ENCODE results near the gene HYAL1.

Gene HYAL1

GRCh38 chr3:50303013-50303815, at the start of gene HYAL1:
HYAL1 (minus strand) TSS chr3:50303574; CDS start chr3:50302956, 618 bp downstream.
- ATAC-seq, result no peak
- TF ChIP-seq TOX (CRISPR knock-in tag; IDR thresholded peaks at IDR 0.05; ENCODE audit: borderline replicate concordance) (no peak), CREB5 (CRISPR knock-in tag; IDR thresholded peaks at IDR 0.05; ENCODE audit: low read depth) (no peak), ESRRG (CRISPR knock-in tag; IDR thresholded peaks at IDR 0.05) (no peak), CSDC2 (CRISPR knock-in tag; IDR thresholded peaks at IDR 0.05) (no peak), ZNF565 (CRISPR knock-in tag; conservative IDR thresholded peaks at IDR 0.05; ENCODE audit: low read depth) (no peak), ZFP3 (CRISPR knock-in tag; IDR thresholded peaks at IDR 0.05) (no peak), ZC3H10 (CRISPR knock-in tag; IDR thresholded peaks at IDR 0.05) (no peak), POU6F1 (CRISPR knock-in tag; IDR thresholded peaks at IDR 0.05; ENCODE audit: borderline replicate concordance, low read depth) (no peak), TSHZ2 (CRISPR knock-in tag; IDR thresholded peaks at IDR 0.05) (no peak)

GRCh38 chr3:50352781-50353180, 49.4 kb upstream of the HYAL1 start:
- TF ChIP-seq ZFP3 (CRISPR knock-in tag; IDR thresholded peaks at IDR 0.05) (no peak), TSHZ2 (CRISPR knock-in tag; IDR thresholded peaks at IDR 0.05) (no peak), SNAI2 (CRISPR knock-in tag; IDR thresholded peaks at IDR 0.05) (no peak), ZFP30 (CRISPR knock-in tag; IDR thresholded peaks at IDR 0.05) (no peak), PPARA (CRISPR knock-in tag; IDR thresholded peaks at IDR 0.05; ENCODE audit: borderline replicate concordance) (no peak), ZC3H10 (CRISPR knock-in tag; IDR thresholded peaks at IDR 0.05) (no peak), ZNF70 (CRISPR knock-in tag; IDR thresholded peaks at IDR 0.05) (no peak), RARB (CRISPR knock-in tag; IDR thresholded peaks at IDR 0.05) (no peak), TOX (CRISPR knock-in tag; IDR thresholded peaks at IDR 0.05; ENCODE audit: borderline replicate concordance) (no peak), ARNTL (CRISPR knock-in tag; IDR thresholded peaks at IDR 0.05; ENCODE audit: borderline replicate concordance, low read depth) (no peak), ZNF565 (CRISPR knock-in tag; conservative IDR thresholded peaks at IDR 0.05; ENCODE audit: low read depth) (no peak), TCF4 (CRISPR knock-in tag; IDR thresholded peaks at IDR 0.05; ENCODE audit: borderline replicate concordance) (no peak), ISL1 (CRISPR knock-in tag; IDR thresholded peaks at IDR 0.05) (no peak), CSRNP3 (CRISPR knock-in tag; IDR thresholded peaks at IDR 0.05) (no peak), BACH2 (CRISPR knock-in tag; IDR thresholded peaks at IDR 0.05; ENCODE audit: borderline replicate concordance) (no peak), OSR1 (CRISPR knock-in tag; IDR thresholded peaks at IDR 0.05) (no peak)
- ATAC-seq, result no peak
